ENCODE data around the gene RFX5.

RFX5 gene

GRCh38 chr1:151327223-151327902 lies 19.7 kb downstream of the RFX5 start, which contains the start of gene PI4KB:
Gene PI4KB (minus strand): TSS chr1:151327416. CDS start chr1:151316481, 10,935 bp downstream.
- TF ChIP-seq, protein P1, sequence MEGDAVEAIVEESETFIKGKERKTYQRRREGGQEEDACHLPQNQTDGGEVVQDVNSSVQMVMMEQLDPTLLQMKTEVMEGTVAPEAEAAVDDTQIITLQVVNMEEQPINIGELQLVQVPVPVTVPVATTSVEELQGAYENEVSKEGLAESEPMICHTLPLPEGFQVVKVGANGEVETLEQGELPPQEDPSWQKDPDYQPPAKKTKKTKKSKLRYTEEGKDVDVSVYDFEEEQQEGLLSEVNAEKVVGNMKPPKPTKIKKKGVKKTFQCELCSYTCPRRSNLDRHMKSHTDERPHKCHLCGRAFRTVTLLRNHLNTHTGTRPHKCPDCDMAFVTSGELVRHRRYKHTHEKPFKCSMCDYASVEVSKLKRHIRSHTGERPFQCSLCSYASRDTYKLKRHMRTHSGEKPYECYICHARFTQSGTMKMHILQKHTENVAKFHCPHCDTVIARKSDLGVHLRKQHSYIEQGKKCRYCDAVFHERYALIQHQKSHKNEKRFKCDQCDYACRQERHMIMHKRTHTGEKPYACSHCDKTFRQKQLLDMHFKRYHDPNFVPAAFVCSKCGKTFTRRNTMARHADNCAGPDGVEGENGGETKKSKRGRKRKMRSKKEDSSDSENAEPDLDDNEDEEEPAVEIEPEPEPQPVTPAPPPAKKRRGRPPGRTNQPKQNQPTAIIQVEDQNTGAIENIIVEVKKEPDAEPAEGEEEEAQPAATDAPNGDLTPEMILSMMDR (IDR thresholded peaks at IDR 0.05), result no peak
- peak; percentile 94 for DNase-seq (ENCODE audit: low spot score)
- Histone ChIP-seq H3K27ac (peak within 1 kb of the TSS; percentile 92 to 98), H3K4me3 (peak within 1 kb of the TSS; percentile 97)

DNA sequence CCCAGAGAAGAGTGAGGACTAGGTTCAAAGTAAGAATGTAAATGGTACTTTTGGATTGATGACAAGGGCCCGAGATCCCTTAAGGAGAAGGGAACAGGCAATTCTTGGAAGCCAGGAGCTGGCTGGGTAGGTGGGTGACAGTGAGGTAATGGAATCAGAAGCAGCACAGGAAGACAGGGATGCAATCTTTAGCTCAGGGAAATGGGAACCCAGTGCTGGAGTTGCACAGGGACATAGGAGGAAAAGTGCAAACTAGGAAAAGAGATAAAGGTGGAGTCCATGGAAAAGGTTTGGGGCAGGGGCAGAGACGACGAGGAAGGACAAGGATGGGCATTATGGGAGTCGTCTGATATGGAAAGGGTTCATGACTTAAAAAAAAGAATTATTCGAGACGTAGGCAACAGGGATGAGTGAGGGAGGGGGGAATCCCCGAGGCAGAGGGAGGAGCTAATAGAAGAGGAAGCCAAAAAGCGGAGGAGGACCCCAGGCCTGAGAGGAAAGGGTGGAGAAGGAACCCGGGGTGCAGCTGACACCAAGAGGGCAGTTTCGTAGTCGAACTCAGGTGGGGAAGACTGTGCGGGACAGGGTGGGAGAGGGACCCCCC lies 20.3 kb downstream of the RFX5 start:
- Histone ChIP-seq H3K4me3 (peak overlapping the region; percentile 97), H3K27ac (peak overlapping the region; percentile 92 to 98)
- peak; percentile 79 for DNase-seq (ENCODE audit: low spot score)
- TF ChIP-seq, protein P1 (IDR thresholded peaks at IDR 0.05), result no peak

GRCh38 chr1:151325646-151326429 lies 21.2 kb downstream of the RFX5 start:
- no peak for DNase-seq (ENCODE audit: low spot score)
- H3K27ac ChIP-seq, result peak overlapping the region; percentile 92 to 98
- H3K4me3 ChIP-seq, result peak overlapping the region; percentile 97
- TF ChIP-seq, protein P1 (IDR thresholded peaks at IDR 0.05), result no peak

DNA sequence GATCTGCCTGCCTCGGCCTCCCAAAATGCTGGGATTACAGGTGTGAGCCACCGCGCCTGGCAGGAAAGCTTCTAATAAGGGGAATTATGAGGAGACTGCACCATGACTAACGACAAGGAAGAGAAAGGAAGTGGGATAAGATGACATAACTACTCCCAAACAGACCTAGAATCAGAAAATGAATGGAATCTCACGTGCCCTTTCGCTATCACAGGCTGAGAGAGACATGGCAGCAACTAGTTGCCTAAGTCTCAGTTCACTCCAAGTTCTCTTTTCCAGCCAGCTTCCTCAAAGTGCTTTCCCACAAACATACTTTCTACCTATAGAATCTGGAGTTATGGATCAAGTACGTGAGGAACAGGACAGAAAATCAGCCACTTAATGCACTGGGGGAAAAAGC lies 21.8 kb downstream of the RFX5 start:
- TF ChIP-seq, protein P1 (IDR thresholded peaks at IDR 0.05), result no peak
- Histone ChIP-seq H3K27ac (peak overlapping the region in 1 of 2 donors; percentile 92), H3K4me3 (no peak overlapping the region)
- DNase-seq (ENCODE audit: low spot score), result no peak

GRCh38 chr1:151324390-151324930 lies 22.6 kb downstream of the RFX5 start:
- no peak for DNase-seq (ENCODE audit: low spot score)
- no peak overlapping the region for H3K27ac ChIP-seq
- TF ChIP-seq, protein P1 (IDR thresholded peaks at IDR 0.05), result no peak
- no peak overlapping the region for H3K4me3 ChIP-seq

GRCh38 chr1:151318975-151319374 lies 28.1 kb downstream of the RFX5 start:
- TF ChIP-seq, protein P1 (IDR thresholded peaks at IDR 0.05), result no peak
- no peak overlapping the region for H3K4me3 ChIP-seq
- DNase-seq (ENCODE audit: low spot score), result no peak
- no peak overlapping the region for H3K27ac ChIP-seq

All from coronary artery (tissue), 2 donors.